Peyer's patch (tissue), 4 donors: Measurements from ENCODE around the gene TMX1.

Experiments used
- POLR2A ChIP-seq, 2 donors: fragments of 450-650 bp; IDR thresholded peaks; one replicate each; pipeline ENCODE4 v1.5.1; 2017; ENCODE audit warnings: antibody characterized with exemption in 2 of 2, mild to moderate bottlenecking in 2 of 2, moderate library complexity in 2 of 2
- TF ChIP-seq, protein P1 (sequence below), 6 experiments: fragments of 450-650 bp in 4 of 6; fragments of 200-600 bp in 2 of 6; sonication (generic) in 1 of 6; IDR thresholded peaks; one replicate each; pipeline ENCODE4 v1.5.1; 2017 to 2019; ENCODE audit warnings: antibody characterized with exemption in 6 of 6, mild to moderate bottlenecking in 3 of 6, moderate library complexity in 1 of 6

DNA sequence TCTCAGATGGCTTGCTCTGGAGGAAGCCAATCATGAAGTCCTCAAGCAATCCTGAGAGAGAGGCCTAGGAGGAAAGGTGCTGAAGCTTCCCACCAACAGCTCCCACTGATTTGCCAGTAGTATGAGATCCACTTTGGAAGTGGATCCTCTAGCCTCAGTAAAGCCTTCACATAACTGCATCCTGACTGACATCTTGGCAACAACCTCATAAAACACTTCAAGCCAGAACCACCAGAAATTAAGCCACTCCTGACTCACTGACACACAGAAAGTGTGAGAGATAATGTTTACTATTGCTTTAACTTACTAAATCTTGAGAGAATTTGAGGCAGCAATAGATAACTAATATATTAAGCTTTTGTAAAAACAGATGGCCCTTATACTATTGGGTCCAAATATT lies 11.7 kb upstream of the TMX1 start:
- TF ChIP-seq, protein P1, sequence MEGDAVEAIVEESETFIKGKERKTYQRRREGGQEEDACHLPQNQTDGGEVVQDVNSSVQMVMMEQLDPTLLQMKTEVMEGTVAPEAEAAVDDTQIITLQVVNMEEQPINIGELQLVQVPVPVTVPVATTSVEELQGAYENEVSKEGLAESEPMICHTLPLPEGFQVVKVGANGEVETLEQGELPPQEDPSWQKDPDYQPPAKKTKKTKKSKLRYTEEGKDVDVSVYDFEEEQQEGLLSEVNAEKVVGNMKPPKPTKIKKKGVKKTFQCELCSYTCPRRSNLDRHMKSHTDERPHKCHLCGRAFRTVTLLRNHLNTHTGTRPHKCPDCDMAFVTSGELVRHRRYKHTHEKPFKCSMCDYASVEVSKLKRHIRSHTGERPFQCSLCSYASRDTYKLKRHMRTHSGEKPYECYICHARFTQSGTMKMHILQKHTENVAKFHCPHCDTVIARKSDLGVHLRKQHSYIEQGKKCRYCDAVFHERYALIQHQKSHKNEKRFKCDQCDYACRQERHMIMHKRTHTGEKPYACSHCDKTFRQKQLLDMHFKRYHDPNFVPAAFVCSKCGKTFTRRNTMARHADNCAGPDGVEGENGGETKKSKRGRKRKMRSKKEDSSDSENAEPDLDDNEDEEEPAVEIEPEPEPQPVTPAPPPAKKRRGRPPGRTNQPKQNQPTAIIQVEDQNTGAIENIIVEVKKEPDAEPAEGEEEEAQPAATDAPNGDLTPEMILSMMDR (IDR thresholded peaks at IDR 0.05): no peak
- TF ChIP-seq POLR2A (IDR thresholded peaks at IDR 0.05): no peak
